RWPE2 (cell line): ENCODE measurements around the gene PTPN21.

ENCODE experiments used
- ATAC-seq: fragments of 200-7000 bp; cut with Tn5 transposase; 3 replicates; pipeline ENCODE4 v1.9.1; 2021; ENCODE audit warnings: low read depth
- DNase-seq: peaks from one replicate; pipeline ENCODE4 v3.0.0-alpha.2; 2020; ENCODE audit warnings: low spot score
- H3K27ac ChIP-seq: fragments of 450-650 bp; 2 replicates; pipeline ENCODE4 v1.5.1; 2017; ENCODE audit warnings: mild to moderate bottlenecking; ENCODE audit not compliant: poor library complexity, severe bottlenecking
- H3K27me3 ChIP-seq: fragments of 250-450 bp; sonication (Bioruptor Pico); 2 replicates; pipeline ENCODE4 v1.5.1; 2021; ENCODE audit warnings: mild to moderate bottlenecking, moderate library complexity; ENCODE audit not compliant: insufficient read depth, poor library complexity, severe bottlenecking
- H3K36me3 ChIP-seq: fragments of 250-450 bp; sonication (Bioruptor Pico); 2 replicates; pipeline ENCODE4 v1.5.1; 2020; ENCODE audit warnings: low read depth, mild to moderate bottlenecking, moderate library complexity
- H3K4me1 ChIP-seq: fragments of 250-450 bp; sonication (Bioruptor Pico); 2 replicates; pipeline ENCODE4 v1.5.1; 2021; ENCODE audit warnings: mild to moderate bottlenecking, moderate library complexity; ENCODE audit not compliant: insufficient read depth, poor library complexity, severe bottlenecking
- H3K4me3 ChIP-seq: fragments of 250-450 bp; sonication (Bioruptor Pico); 2 replicates; pipeline ENCODE4 v1.5.1; 2021; ENCODE audit warnings: mild to moderate bottlenecking, moderate library complexity; ENCODE audit not compliant: severe bottlenecking
- H3K9me3 ChIP-seq: fragments of 250-450 bp; sonication (Bioruptor Pico); 2 replicates; pipeline ENCODE4 v1.5.1; 2021; ENCODE audit warnings: mild to moderate bottlenecking, moderate library complexity; ENCODE audit not compliant: severe bottlenecking
- CTCF ChIP-seq: fragments of 450-650 bp; IDR thresholded peaks from one replicate; pipeline ENCODE4 v1.5.1; 2017; ENCODE audit warnings: mild to moderate bottlenecking, moderate library complexity; ENCODE audit not compliant: poor library complexity, severe bottlenecking

Gene PTPN21

GRCh38 chr14:88550078-88550477, 4.7 kb downstream of the PTPN21 start:
- no peaks in the 10 kb centered on the region for H3K9me3 ChIP-seq
- ATAC-seq, result no peak
- peaks cover 20% of the 10 kb centered on the region for H3K4me1 ChIP-seq
- TF ChIP-seq CTCF, result no peak
- H3K4me3 ChIP-seq, result no peak overlapping the region
- DNase-seq, result no peak
- H3K36me3 ChIP-seq, result peaks cover 31% of the 10 kb centered on the region
- no peaks in the 10 kb centered on the region for H3K27me3 ChIP-seq
- H3K27ac ChIP-seq, result no peak overlapping the region

- no peak for ATAC-seq
Measured at GRCh38 chr14:88547386-88547780, 7.4 kb downstream of the PTPN21 start.

GRCh38 chr14:88546621-88547385, 8.0 kb downstream of the PTPN21 start:
- ATAC-seq, result no peak
- no peak for DNase-seq
- Histone ChIP-seq H3K36me3 (peaks cover 42% of the 10 kb centered on the region), H3K27ac (no peak overlapping the region), H3K4me1 (peaks cover 5% of the 10 kb centered on the region), H3K9me3 (no peaks in the 10 kb centered on the region), H3K4me3 (no peak overlapping the region), H3K27me3 (no peaks in the 10 kb centered on the region)
- no peak for TF ChIP-seq CTCF

More at GRCh38 chr14:88547386-88547780, 7.4 kb downstream of the PTPN21 start:
- no peak for TF ChIP-seq CTCF
- DNase-seq, result no peak
- no peak overlapping the region for H3K4me3 ChIP-seq
- no peaks in the 10 kb centered on the region for H3K27me3 ChIP-seq
- H3K4me1 ChIP-seq, result peaks cover 6% of the 10 kb centered on the region
- peaks cover 42% of the 10 kb centered on the region for H3K36me3 ChIP-seq
- no peaks in the 10 kb centered on the region for H3K9me3 ChIP-seq
- H3K27ac ChIP-seq, result no peak overlapping the region

GRCh38 chr14:88545256-88545655, 9.6 kb downstream of the PTPN21 start:
- no peaks in the 10 kb centered on the region for H3K27me3 ChIP-seq
- ATAC-seq (no peak), DNase-seq (no peak)
- H3K4me1 ChIP-seq, result no peaks in the 10 kb centered on the region
- H3K9me3 ChIP-seq, result no peaks in the 10 kb centered on the region
- H3K4me3 ChIP-seq, result no peak overlapping the region
- H3K27ac ChIP-seq, result no peak overlapping the region
- no peak for TF ChIP-seq CTCF
- H3K36me3 ChIP-seq, result peaks cover 43% of the 10 kb centered on the region
